ENCODE results near the gene MRM2. TPM values are rescaled to one million over a fixed set of nuclear protein-coding genes. Genes with fewer than 3 reads are reported as not detected.

The MRM2 gene
- total and polyA plus RNA-seq, 10 donors = 19.0 to 35.8 (median 23.7) TPM

DNA sequence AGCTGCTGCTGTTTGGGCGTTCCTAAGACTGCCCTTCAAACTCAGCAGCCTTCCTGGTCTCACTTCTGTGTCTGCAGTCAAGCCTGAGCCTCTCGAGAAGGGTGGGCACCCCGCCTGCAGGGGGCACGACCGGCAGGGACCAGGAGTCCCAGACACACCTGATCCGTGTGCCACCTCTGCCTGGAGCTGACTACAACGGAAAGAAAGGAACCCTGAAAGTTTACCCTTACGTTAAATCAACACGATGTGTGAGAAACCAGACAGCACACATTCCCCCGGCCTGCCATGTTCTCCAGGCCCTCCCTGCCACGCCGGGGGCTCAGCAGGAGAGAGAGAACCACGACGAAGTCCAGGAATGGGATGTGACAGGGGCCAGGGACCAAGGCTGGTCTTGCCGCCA is 14.3 kb downstream of the MRM2 start:
- TF ChIP-seq, protein P1, sequence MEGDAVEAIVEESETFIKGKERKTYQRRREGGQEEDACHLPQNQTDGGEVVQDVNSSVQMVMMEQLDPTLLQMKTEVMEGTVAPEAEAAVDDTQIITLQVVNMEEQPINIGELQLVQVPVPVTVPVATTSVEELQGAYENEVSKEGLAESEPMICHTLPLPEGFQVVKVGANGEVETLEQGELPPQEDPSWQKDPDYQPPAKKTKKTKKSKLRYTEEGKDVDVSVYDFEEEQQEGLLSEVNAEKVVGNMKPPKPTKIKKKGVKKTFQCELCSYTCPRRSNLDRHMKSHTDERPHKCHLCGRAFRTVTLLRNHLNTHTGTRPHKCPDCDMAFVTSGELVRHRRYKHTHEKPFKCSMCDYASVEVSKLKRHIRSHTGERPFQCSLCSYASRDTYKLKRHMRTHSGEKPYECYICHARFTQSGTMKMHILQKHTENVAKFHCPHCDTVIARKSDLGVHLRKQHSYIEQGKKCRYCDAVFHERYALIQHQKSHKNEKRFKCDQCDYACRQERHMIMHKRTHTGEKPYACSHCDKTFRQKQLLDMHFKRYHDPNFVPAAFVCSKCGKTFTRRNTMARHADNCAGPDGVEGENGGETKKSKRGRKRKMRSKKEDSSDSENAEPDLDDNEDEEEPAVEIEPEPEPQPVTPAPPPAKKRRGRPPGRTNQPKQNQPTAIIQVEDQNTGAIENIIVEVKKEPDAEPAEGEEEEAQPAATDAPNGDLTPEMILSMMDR (IDR thresholded peaks at IDR 0.05 in 8 of 11, conservative IDR thresholded peaks at IDR 0.05 in 3 of 11) = no peak
- TF ChIP-seq POLR2AphosphoS5 (IDR thresholded peaks at IDR 0.05) (no peak), POLR2A (IDR thresholded peaks at IDR 0.05) (no peak)
- Histone ChIP-seq H3K4me3 (no peak overlapping the region), H3K9me3 (no peaks in the 10 kb centered on the region), H3K27me3 (replicated peaks in 1 of 7) (no peaks in the 10 kb centered on the region), H3K4me1 (peaks cover 12 to 59% (median 34%) of the 10 kb centered on the region in 6 donors), H3K36me3 (peaks cover 0 to 78% (median 44%) of the 10 kb centered on the region in 6 donors), H3K27ac (no peak overlapping the region)
- 89 to 95% (median 91%) methylated on average over 15 of the region's 15 CpGs for WGBS, 5 donors
- intact Hi-C loops (cut with DNase I; ENCODE audit: low total_unique reads) = no loop called here
- no peak for DNase-seq

DNA sequence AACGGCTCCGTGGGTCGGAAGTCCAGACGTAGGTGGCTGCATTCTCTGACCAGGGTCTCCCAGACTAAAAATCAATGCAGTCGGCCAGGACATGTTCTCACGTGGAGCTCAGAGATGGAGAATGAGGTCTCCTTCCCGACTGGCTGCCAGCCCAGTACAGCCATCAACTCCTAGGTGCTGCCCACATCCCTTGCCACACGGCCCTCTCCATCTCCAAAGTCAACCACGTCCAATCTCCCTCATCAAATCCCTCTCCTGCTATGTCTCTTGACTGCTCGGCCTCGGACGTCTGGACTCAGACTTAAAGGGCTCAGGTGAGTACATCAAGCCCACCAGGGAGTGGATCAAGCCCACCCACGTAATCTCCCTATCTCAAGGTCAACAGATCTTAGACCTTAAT is 16.2 kb downstream of the MRM2 start:
- TF ChIP-seq POLR2A (IDR thresholded peaks at IDR 0.05) (no peak), POLR2AphosphoS5 (IDR thresholded peaks at IDR 0.05) (no peak)
- TF ChIP-seq, protein P1 (IDR thresholded peaks at IDR 0.05 in 8 of 11, conservative IDR thresholded peaks at IDR 0.05 in 3 of 11) = no peak
- Histone ChIP-seq H3K27me3 (replicated peaks in 1 of 7) (no peaks in the 10 kb centered on the region), H3K9me3 (no peaks in the 10 kb centered on the region), H3K4me3 (no peak overlapping the region), H3K4me1 (peaks cover under 1 to 43% (median 20%) of the 10 kb centered on the region in 6 donors), H3K36me3 (peaks cover 3 to 97% (median 60%) of the 10 kb centered on the region in 6 donors), H3K27ac (no peak overlapping the region)
- DNase-seq = no peak
- intact Hi-C loops (cut with DNase I; ENCODE audit: low total_unique reads) = no loop called here
- 93 to 98% (median 95%) methylated on average over 13 of the region's 13 CpGs for WGBS, 5 donors

DNA sequence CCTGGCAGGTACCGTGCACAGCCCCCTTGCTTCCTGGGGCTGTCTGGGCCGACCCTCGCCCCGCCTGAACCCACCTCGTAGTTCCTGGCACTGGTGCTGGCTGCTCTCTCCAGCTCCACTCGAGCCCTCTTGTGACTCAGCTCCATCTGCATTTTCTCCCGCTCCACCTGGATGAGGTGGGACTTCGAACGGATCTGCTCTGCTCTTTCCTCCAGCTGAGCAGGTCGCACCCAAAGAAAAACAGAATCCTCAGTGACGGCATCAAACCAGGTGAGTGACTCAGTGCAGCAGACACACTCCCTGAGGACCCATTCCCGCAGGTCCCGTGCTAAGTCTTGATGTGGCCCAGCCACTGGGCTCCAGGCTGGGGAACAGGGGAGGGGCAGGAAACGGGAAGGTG is 16.7 kb downstream of the MRM2 start:
- Histone ChIP-seq H3K27ac (peak overlapping the region in 2 of 8 donors; percentile 34 to 60), H3K4me1 (peaks cover 0 to 38% (median 15%) of the 10 kb centered on the region in 6 donors), H3K9me3 (no peaks in the 10 kb centered on the region), H3K4me3 (no peak overlapping the region), H3K27me3 (replicated peaks in 1 of 7) (no peaks in the 10 kb centered on the region), H3K36me3 (peaks cover 3 to 100% (median 65%) of the 10 kb centered on the region in 6 donors)
- no peak for DNase-seq
- WGBS, 5 donors = 89 to 95% (median 94%) methylated on average over 14 of the region's 14 CpGs
- intact Hi-C loops (cut with DNase I; ENCODE audit: low total_unique reads) = no loop called here
- TF ChIP-seq POLR2AphosphoS5 (IDR thresholded peaks at IDR 0.05) = no peak

- Histone ChIP-seq H3K27ac (peak overlapping the region in 5 of 8 donors; percentile 18 to 60 (median 34)), H3K27me3 (replicated peaks in 1 of 7) (no peaks in the 10 kb centered on the region), H3K36me3 (peaks cover 3 to 100% (median 67%) of the 10 kb centered on the region in 6 donors), H3K4me1 (peaks cover 0 to 34% (median 12%) of the 10 kb centered on the region in 6 donors), H3K9me3 (no peaks in the 10 kb centered on the region), H3K4me3 (no peak overlapping the region)
- TF ChIP-seq, protein P1 (IDR thresholded peaks at IDR 0.05 in 8 of 11, conservative IDR thresholded peaks at IDR 0.05 in 3 of 11) = no peak
- TF ChIP-seq POLR2AphosphoS5 (IDR thresholded peaks at IDR 0.05) (no peak), POLR2A (IDR thresholded peaks at IDR 0.05) (no peak)
- no peak for DNase-seq
- 65 to 84% (median 79%) methylated on average over 4 of the region's 4 CpGs for WGBS, 5 donors
- intact Hi-C loops (cut with DNase I; ENCODE audit: low total_unique reads) = no loop called here
These were observed 17.1 kb downstream of the MRM2 start for GRCh38 chr7:2224934-2225333.

Data from spleen (tissue), 11 donors.